ENCODE results near the gene ASB6.

Gene ASB6

DNA sequence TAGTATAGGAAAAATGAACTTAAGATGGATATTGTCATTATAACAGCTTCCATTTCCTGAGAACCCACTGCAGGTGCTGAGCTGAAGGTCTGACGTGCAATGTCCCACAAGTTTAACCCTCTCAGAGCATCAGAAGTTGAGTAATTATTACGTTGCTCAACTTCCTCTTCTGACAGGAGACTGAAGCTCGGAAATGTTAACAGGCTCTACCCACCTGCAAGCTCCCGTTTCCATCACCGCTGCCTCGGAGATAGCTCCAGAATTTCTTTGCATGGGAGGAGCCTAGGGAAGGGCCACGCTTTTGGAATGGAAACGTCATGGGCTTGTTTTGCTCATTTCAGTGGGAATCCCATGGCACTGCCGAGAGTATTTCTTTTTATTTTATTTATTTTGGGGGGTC lies 17.0 kb downstream of the ASB6 start:
- peak; percentile 40 for DNase-seq

DNA sequence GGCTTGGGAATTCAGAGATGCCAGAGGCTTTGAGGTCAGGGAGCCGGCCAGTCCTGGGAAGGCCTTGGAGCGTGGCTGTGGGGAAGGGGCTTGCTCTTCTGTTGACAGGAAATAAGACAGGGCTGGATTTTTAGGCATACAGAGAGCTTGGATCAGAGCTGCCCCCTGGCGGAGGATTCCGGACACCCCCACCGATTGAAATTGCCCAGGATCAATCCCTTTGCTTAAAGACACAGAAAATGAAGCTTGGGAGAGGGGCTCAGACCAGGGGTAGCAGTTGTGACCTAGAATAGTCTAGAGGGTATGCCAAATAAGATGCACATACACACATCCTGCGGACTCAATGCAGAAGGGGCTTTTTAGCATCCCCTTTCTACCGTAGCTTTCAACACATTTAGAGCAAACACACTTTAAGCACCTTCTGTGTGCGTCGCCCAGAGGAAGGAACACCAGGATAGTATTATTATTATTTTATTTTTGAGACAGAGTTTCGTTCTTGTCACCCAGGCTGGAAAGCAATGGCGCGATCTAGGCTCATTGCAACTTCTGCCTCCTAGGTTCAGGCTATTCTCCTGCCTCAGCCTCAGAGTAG lies 17.7 kb downstream of the ASB6 start:
- DNase-seq = peak; percentile 59

DNA sequence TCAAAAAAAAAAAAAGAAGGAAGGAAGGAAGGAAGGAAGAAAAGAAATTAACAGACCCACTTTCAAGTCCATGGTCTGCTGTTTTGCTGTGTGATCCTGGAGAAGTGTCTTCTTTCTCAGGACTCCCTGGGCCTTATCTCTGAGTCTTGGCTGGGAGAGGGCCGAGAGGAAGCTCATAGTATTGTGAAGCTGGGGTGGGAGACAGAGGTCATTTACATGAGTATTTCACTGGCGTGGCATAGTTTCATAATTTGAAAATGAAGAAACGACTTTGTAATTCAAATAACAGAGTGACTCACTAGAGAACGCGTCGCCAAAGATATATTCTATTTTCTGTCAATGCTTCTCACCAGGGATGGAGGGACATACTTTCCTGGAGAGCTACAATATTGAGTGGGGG lies 18.6 kb downstream of the ASB6 start:
- no peak for DNase-seq

DNA sequence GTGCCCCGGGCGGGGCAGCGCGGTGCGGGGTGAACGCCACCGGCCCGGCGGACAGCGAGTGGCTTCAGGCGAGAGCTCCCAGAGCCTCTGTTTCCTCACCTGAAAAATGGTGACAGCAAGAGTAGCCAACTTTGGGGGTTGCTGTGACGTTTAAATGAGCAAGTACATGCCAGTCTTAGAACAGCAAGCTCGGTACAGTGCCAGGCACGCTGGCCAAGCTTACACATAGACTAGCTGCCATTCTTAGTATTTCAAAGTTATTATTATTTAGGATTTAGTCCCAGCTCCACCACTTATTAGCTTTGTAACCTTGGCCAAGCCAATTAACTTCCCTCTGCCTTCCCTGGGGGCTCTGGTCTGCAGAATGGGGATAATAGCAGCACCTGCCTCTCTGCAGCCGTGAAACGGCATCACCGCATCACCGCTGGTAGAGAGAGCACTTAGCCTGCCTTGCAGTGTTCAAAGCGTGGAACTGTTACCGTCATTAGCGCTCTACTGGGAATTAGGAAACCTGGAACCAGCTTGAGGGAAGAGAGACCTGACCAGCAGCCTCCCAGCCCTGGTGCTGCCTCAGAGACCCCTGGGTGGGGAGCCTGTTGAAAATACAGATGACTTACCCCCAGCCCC lies 21.2 kb downstream of the ASB6 start, which contains the start of gene C9orf50:
C9orf50 (minus strand) TSS at position 433 of the 627 bp plus-strand sequence. CDS start 527 bp downstream, outside the sequence.
- DNase-seq = no peak

DNA sequence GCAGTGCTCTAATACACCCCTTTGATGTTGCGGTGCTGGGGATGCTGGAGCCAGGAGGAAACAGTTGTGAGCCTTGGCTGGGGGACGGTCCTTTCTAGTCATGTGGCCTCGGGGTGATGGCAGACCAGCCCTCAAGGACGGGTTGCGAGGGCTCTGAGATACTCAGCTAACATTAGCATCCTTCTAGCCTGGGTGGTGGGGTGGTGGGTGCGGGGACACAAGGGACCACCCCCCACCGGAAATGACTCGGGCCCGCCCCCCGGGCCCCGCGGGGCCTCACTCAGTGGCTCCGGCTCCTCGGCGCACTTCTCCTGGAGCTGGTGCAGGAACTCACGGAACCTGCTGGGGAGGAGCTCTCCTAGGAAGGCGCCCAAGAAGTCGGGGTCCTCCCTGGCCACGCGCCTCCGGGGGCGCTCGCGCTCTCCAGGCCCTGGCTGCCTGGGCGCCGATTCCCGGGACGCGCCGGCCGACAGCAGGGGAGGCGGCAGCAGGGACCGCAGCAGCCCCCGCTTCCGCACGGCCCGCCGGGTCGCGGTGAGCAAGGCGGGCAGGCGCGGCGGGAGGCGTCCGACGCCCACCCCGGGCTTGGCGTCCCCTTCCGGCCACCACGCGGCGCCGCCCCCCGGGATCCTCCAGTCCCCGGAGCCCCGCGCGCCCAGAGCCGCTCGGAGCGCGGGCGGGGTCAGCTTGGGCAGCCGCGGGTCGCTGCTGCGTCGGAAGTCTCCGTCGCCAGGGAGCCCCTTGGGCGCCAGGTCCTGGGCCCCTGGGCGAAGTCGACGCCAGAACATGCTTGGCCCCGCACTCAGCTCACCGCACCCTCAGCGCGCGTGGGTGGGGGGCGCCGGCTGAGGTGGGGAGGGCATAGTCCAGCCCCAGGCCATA lies 21.9 kb downstream of the ASB6 start:
- DNase-seq = no peak

DNA sequence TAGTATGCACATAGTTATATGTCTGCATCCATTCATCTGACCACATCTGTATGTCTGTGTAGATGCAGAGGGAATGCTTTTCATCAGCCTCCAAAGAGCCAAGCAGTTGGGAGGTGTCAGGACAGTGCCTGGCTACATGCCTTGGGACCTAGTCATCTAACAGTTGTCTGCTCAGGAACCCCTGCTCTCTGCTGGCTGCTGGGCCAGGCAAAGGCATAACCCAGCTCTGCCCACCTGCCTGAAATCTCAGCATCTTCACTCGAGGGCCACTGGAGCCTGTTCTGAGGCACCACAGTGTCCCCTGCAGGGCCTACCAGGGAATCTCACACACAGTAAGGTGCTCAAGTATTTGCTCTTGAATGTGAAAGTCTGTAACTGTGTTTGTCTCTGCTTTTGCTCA lies 24.8 kb downstream of the ASB6 start:
- DNase-seq = no peak

DNA sequence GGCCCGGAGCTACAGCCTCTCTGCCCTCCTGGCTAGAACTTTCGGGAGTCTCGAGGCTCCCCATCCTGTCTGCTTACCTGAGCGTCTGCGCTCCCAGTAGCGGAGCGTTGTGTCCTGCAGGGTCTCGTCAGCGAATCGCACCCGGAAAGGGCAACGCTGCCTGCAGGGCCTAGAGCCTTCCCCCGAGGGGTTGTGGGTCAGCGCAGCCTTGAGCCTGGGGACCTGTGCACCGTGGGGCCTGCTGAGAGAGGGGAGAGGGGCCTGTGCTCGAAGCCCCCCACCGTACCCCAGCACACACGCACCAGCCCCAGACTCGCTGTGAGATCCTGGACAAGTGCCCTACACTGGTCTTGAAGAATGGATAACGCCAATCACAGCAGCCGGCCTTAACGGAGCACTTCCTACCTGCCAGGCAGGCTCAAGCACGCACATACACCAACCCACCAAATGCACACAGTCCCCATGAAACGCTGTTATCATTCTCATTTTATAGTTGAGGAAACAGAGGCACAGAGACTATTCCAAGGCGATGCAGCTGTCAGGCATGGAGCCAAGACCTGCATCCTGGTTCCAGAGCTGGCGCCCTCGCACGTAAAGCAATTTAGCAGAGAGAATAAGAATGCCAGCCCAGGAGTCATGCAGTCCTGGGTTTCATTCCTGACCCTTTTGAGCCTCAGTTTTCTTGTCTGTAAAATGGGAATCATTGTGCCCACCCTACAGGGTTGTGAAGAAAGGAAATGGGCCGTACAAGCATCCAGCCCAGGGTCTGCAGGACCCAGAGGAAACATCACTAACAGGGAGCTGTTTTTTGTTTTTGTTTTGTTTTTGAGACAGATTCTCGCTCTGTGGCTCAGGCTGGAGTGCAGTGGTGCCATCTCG lies 26.3 kb downstream of the ASB6 start:
- no peak for DNase-seq

DNA sequence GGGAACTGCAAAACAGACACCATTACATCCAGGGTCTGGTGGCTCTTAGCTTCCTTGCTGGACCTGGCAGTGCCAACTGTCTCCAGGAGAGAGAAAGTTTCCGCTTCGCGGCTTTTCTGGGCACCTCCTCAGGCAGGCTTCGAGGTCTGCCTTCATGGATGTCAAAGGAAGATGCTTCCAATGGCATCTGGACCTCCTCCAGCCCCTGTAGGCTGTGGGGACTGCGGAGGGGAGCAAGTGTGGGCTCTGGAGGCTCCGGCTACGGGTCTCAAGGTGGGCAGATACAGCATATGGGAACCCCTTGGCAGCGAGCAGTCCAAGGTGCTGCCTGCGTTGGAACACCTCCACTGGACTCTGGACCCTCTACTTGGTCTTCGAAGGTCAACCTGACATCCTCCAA lies 27.0 kb downstream of the ASB6 start:
- no peak for DNase-seq

DNA sequence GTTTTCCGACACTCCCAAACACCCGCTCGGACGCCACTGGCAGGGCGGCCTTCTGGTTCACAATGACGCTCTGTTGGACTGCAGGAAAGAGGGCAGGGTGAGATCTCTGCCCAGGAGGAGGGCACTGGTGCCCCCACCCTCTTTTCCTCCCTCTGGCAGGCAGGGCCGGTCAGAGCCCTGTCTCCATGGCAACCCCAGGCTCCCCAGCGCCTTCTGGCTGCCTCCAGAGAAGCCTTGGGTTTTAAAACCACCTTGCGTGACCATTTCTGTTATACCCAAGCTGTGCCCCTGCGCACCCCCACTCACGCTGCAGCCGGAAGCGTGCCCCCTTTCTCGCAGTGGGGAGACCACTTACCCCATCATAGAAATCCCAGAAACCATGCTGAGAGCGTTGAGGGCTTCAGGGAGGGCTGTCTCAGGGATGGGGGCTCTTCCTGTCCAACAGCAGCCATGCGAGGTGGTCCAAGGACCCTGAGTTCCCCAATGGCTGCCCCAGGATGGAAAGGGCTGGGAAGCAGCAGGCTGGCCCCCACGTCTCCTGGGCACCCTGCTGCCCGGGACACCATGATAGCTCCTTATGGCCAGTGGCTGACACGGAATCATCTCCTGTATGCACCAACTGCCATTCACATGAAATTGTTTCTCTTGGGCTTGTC lies 28.3 kb downstream of the ASB6 start:
- no peak for DNase-seq

DNA sequence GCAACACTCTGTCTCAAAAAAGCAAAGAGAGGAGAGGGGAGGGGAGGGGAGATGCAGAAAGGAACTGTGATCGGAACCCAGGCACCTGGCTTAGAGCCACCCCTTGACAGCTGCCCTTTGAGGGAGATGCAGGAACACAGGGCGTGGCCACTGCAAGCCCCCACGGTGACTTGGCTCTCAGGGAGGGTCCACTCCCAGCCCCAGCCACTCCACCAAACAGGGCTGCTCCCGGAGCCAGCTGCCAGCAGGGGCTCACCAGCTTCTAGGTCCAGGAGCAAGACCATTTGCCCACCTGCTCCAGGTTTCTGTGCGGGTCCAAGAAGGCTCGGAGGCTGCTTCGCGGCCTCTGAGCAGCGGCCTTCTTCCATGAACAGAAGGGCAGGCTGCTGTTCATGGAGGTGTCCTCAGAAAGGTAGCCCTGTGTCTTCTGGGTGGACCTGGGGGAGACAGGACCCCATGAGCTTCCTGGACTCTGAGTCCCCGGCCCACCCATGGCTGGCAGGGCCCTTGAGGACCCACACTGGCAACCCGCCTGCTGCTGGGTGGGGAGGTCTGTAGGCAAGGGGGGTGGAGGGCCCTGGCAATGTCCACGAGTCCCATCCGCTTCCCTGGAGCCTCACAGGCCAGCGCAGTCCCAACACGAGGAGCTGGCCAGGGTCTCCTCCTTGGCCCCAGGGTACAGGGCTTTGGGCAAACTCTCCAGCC lies 29.0 kb downstream of the ASB6 start:
- DNase-seq = no peak

DNA sequence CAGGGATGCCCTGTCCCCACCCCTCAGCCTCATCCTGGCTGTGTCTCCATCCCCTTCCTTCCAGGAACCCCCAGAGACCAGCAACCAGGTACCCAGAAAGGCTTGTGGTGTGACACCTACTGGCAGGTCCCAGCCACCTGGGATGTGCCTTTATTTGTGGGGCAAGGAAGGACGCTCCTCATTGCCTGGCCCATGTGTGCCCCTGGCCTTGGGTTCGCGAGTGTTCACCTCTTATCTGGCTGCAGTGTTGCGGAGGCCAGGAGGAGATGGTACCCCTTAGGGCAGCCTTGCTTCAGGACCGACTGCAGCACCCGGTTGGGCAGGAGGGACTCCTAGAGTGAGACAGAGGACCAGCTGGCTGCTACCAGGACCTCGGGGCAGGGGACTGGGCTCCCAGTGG lies 29.8 kb downstream of the ASB6 start:
- no peak for DNase-seq

DNA sequence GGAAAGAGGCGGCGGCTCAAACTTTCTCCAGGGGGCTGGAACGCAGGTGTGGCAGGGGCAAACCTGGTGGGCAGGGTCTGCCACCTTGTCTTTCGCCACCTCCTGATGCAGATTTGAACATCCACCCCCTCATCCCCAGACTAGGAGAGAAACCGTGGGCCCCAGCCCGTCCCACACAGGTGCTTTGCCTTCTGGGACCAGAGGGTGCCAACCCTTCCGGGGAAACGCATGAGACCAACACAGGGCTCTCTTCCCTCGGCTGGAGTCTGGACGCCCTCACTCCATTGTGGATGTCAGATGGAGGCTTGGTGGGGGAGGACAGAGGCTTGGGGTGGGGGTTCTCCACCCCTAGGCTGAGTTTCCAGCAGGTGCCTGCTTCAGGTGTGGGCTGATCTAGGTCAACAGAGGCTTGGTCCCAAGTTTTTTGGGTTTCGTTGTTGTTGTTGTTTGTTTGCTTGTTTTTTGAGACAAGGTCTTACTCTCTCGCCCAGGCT lies 30.6 kb downstream of the ASB6 start:
- no peak for DNase-seq

DNA sequence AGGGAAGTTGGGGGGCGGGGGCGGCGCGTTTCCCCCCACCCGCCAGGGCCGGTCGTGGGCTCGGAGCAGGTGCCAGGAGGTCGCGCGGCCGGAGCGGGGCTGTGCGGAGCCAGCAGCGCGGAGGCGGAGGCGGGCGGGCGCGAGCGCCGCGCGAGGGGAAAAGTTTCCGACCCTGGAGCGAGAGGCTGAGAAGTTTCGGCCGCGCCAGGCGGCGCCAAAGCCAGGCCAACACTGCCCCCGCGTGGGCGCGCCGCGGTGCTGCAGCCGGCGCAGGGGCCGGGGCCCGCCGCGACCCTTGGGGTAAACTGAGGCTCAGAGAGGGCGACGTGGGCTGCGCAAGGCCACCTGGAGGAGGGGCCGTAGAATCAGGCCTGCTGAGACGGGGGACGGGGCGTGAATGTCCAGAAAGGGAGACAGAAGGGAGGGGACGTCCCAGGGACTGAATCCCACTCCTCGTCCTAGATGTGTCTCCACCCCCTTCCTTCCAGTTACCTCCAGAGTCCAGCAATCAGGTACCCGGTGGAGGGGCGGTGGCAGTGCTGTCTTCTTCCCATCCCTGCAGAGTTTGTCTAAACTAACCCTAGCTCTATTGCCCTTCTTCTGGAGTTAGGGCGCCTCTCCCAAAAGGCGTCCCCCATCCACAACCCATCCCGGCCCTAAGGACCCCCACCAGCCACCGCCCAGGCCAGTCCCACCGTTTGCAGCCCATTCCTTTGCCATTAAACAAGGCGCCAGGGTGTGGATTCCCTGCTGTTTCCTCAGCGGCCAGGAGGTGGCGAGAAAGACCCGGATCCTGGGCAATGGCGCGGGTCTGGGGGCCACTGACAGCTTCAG lies 31.3 kb downstream of the ASB6 start:
- DNase-seq = peak; percentile 66

DNA sequence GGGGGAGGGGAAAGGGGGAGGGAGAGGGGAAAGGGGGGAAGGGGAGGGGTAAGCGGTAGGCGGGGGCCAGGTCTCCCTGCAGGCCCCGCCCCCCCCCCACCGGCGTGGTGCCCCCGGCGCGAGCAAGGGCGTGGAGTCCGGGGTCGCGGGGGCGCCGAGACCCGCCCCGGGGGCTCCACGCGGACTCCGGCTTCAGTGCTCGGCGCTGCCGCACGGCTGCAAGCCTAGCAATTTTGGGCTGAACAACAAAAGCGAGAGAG lies 31.8 kb downstream of the ASB6 start:
- no peak for DNase-seq

DNA sequence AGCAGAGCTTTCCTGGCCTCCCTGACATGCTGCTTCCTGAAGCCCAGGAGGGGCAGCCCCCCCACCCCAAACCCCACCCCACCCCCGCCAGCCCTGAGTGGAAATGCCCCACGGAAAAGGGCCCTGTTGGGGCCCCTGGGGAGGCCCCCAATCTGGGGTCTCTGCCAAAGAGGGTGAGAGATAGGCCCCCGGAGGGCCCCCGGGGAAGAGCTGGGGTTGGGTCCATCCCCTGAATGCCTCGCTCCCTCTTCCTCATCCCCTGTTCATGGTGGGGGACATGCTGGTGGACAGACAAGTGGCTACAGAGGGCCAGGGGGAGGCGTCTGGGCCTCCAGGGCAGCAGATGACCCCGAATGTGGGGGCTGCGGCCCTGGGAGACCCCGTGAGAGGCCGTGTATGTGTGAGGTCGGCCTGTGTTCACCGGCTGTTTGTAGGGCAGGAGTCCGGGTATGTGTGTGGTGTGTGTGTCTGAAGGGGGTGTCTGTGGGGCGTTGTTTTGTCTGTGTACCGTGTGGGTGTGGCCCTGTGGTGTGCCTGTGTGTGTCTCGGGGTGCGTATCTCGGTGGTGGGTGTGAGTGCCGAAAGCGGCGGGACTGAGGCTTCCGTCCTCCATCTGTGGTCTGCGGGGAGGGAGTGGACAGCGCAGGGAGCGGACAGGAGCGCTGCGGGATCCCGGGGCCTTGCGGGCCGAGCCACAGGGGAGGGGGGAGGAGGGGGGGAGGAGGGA lies 32.3 kb downstream of the ASB6 start:
- peak; percentile 92 for DNase-seq

DNA sequence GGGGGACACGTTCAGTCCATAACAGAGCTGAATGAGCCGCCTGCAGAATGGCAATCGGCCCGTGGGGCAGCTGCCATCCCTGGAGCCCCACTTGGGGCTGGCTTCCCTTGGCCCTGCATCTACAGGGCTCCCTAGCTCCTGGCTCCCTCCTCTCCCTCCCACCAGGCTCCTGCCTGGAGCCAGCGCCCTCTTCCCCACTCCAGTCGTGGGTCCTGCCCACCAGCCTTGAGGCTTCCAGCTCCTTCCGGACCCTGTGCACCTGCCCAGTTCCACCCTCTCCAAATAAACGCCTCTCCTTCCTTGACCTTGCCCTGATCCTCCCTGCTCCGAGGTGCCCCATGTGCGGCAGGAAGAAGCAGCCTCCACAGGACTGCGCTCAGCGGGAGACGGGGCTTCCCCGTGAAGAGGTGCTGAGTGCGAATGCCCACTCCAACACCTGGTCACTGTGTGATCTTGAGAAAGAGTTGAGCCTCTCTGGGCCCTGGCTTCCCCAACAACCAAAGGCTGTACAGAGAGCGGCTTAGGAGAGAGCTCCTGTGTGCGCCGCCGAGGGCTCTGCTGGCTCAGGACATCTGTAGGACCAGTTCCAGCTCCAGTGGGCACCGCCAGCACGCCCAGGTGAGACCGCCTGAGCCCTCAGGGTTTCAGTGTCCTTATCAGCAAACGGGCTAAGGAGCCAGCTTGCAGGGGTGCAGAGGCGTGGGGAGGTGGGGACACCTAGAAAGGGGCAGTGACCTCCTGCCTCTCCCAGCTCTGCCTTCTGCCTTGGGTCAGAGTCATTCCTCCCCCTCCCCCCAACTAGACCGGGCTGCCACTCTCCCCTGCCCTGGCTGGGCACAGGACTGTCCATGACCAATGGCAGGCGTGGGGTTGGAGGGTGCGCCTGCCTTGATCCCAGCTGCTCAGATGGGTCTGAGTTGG lies 33.1 kb downstream of the ASB6 start:
- no peak for DNase-seq

DNA sequence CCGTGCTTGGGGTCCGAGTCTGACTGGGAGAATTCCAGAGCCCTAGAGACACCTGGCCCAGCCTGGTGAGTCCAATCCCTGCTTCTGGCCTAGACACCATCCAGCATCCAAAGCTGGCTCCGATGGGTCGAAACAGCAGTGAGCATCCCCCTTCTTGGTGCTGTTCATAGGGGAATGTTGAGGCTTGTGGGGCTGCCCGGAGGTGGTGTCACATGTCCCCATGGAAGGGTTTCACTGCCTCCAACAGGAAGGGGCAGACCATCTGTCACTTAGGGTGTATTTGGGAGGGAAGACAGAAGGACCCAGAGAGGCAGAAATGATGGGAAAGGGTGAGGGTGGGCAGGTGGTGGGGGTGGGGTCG lies 34.9 kb downstream of the ASB6 start:
- DNase-seq = no peak

DNA sequence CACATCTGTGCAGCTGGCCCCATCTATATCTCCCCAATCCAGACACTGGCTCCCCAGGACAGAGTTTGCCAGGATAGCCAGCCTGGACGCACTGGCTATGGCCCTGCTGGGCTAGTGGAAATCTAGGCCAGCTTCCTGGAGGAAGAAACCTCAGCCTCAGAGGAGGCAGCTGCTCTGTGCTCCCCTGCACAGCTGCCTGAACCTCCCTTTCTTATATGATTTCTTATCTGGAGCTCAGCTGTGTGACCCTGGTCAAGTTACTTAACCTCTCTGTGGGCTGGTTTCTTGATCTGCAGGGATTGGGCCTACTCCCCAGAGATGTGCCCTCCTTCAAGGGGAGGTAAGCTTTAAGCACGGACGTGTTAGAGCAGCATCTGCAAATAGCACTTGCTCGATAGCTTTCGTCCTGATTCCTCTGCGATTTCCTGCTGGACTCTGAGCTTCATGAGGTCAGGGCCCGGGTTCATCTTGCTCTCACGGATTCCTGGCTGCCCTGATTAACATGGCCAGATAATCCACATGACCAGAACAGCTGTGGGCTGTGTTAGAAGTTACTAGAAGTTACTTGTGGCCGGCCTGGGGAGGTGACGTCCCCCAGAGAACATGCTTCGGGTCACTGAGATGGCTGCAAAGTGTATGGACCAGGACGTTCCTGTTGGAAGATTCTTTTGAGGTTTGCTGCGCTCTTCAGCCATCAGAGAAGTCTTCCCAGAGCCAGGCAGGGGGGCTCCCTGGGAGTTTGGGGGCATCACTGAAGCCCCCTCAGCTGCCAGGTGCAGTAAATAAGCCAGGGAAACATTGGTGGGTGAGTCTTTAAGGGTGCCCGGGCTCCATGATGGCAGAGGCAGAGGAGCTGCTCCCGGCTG lies 35.6 kb downstream of the ASB6 start:
- DNase-seq = no peak

Data from CD4-positive, alpha-beta T cell treated with Interleukin-4 for 4 hours (primary cell).